GM12892 (cell line): Measurements from ENCODE around the gene PRR36.

Source experiments
- POLR2A ChIP-seq: IDR thresholded peaks from 2 replicates; pipeline ENCODE4 v1.6.1; 2011; ENCODE audit warnings: low read depth, low read length, control low read depth
- POLR2AphosphoS5 ChIP-seq: IDR thresholded peaks from 2 replicates; pipeline ENCODE4 v1.6.1; 2011; ENCODE audit warnings: low read depth, low read length, control low read depth

DNA sequence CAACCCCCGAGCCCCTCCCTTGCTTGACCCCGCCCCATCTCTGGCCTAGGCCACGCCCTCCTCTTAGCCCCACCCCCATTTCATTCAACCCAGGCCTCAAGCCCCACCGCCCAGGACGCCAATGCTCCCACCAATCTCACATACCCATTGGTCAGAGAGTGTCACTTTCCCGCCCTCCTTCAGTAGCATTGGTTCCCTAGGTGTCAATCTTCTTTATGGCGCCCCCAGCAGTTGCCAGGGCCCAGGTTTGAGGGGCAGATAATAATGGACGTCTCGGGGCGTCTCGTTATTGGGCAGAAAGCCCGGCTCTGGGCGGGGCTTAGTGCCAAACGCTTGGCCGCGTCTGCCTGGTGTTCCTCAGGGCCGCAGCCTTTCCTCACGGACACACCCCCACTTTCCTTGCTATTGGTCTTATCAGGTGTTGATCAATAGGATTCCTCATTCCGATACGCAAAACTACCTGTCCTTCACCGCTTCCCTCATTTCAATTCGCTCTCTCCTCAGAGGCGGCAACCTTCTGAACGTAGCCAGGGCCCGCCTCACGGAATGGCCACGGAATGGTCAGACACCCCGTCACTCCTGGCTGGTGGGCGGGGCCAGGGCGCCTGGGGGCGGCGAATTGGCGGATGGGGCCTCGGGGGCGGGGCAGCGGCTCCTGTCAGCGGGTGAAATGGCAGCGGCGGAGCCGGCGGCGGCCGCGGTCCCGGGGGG lies 44.5 kb downstream of the PRR36 start, which contains the start of gene EVI5L:
- no peak for TF ChIP-seq POLR2AphosphoS5
- no peak for TF ChIP-seq POLR2A
